ENCODE results near the gene PNCK. TPM values are rescaled to one million over a fixed set of nuclear protein-coding genes. Genes with fewer than 3 reads are reported as not detected.

PNCK gene
- total and polyA plus RNA-seq, 2 of the 13 experiments (the other 11 are each of a cell fraction or from before 2014, with no cell fraction given): 33.1 TPM; not detected in 1

DNA sequence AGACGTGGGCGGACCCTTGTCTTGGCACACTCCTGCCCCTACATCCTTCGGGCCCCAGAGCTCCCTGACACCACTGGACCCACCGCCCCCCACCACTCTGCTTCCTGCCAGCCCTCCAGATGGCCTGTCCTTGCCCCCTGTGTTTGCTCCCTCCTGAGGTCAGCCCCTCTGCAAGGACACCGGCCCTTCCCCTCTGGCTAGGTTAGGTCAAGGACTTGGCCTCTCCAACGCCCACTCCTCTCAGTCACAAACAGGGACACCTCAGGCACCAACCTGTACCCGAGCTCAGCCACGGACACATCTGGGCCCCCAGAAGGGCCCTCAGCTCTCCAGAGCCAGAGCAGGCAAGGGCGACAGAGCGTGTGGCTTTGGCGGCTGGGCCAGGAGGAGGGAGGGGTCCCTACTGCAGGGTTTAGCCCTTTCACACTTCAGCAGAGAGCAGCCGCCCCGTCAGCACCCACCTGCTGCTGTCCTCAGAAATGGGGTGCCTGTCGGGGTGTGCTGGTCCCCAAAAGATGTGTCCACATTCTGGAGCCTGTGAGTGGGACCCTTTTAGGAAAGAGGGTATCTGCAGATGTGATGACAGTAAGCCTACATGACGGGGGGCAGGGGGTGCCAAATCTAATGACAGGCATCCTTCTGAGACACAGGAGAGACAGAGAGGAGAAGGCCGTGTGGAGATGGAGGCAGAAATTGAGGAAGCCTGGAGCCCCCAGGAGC is 50.1 kb downstream of the PNCK start (continued):
- peak; percentile 77 for TF ChIP-seq NR2C2 (CRISPR knock-in tag; IDR thresholded peaks at IDR 0.05; ENCODE audit: borderline replicate concordance)
- TF ChIP-seq, protein P1, sequence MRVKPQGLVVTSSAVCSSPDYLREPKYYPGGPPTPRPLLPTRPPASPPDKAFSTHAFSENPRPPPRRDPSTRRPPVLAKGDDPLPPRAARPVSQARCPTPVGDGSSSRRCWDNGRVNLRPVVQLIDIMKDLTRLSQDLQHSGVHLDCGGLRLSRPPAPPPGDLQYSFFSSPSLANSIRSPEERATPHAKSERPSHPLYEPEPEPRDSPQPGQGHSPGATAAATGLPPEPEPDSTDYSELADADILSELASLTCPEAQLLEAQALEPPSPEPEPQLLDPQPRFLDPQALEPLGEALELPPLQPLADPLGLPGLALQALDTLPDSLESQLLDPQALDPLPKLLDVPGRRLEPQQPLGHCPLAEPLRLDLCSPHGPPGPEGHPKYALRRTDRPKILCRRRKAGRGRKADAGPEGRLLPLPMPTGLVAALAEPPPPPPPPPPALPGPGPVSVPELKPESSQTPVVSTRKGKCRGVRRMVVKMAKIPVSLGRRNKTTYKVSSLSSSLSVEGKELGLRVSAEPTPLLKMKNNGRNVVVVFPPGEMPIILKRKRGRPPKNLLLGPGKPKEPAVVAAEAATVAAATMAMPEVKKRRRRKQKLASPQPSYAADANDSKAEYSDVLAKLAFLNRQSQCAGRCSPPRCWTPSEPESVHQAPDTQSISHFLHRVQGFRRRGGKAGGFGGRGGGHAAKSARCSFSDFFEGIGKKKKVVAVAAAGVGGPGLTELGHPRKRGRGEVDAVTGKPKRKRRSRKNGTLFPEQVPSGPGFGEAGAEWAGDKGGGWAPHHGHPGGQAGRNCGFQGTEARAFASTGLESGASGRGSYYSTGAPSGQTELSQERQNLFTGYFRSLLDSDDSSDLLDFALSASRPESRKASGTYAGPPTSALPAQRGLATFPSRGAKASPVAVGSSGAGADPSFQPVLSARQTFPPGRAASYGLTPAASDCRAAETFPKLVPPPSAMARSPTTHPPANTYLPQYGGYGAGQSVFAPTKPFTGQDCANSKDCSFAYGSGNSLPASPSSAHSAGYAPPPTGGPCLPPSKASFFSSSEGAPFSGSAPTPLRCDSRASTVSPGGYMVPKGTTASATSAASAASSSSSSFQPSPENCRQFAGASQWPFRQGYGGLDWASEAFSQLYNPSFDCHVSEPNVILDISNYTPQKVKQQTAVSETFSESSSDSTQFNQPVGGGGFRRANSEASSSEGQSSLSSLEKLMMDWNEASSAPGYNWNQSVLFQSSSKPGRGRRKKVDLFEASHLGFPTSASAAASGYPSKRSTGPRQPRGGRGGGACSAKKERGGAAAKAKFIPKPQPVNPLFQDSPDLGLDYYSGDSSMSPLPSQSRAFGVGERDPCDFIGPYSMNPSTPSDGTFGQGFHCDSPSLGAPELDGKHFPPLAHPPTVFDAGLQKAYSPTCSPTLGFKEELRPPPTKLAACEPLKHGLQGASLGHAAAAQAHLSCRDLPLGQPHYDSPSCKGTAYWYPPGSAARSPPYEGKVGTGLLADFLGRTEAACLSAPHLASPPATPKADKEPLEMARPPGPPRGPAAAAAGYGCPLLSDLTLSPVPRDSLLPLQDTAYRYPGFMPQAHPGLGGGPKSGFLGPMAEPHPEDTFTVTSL (CRISPR knock-in tag; IDR thresholded peaks at IDR 0.05; ENCODE audit: borderline replicate concordance): peak; percentile 63; the same call in 1 of the 2 replicates
- TF ChIP-seq, protein P2, sequence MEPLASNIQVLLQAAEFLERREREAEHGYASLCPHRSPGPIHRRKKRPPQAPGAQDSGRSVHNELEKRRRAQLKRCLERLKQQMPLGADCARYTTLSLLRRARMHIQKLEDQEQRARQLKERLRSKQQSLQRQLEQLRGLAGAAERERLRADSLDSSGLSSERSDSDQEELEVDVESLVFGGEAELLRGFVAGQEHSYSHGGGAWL (CRISPR knock-in tag; IDR thresholded peaks at IDR 0.05): no peak
- TF ChIP-seq ZMYM3 (CRISPR knock-in tag; IDR thresholded peaks at IDR 0.05): no peak
- TF ChIP-seq WIZ (CRISPR knock-in tag; IDR thresholded peaks at IDR 0.05): no peak
- TF ChIP-seq SMAD1 (CRISPR knock-in tag; IDR thresholded peaks at IDR 0.05; ENCODE audit: borderline replicate concordance, low read depth): 0 out of 2 replicates have a peak, but pooled peaks have one; percentile 18
- TF ChIP-seq, protein P3, sequence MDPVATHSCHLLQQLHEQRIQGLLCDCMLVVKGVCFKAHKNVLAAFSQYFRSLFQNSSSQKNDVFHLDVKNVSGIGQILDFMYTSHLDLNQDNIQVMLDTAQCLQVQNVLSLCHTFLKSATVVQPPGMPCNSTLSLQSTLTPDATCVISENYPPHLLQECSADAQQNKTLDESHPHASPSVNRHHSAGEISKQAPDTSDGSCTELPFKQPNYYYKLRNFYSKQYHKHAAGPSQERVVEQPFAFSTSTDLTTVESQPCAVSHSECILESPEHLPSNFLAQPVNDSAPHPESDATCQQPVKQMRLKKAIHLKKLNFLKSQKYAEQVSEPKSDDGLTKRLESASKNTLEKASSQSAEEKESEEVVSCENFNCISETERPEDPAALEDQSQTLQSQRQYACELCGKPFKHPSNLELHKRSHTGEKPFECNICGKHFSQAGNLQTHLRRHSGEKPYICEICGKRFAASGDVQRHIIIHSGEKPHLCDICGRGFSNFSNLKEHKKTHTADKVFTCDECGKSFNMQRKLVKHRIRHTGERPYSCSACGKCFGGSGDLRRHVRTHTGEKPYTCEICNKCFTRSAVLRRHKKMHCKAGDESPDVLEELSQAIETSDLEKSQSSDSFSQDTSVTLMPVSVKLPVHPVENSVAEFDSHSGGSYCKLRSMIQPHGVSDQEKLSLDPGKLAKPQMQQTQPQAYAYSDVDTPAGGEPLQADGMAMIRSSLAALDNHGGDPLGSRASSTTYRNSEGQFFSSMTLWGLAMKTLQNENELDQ (CRISPR knock-in tag; IDR thresholded peaks at IDR 0.05; ENCODE audit: borderline replicate concordance): no peak
- TF ChIP-seq ZNF703 (CRISPR knock-in tag; IDR thresholded peaks at IDR 0.05; ENCODE audit: borderline replicate concordance): 0 out of 2 replicates have a peak, but pooled peaks have one; percentile 2
- TF ChIP-seq KDM4B (CRISPR knock-in tag; IDR thresholded peaks at IDR 0.05): no peak; the same call in 1 of the 2 replicates
- TF ChIP-seq, protein P4, sequence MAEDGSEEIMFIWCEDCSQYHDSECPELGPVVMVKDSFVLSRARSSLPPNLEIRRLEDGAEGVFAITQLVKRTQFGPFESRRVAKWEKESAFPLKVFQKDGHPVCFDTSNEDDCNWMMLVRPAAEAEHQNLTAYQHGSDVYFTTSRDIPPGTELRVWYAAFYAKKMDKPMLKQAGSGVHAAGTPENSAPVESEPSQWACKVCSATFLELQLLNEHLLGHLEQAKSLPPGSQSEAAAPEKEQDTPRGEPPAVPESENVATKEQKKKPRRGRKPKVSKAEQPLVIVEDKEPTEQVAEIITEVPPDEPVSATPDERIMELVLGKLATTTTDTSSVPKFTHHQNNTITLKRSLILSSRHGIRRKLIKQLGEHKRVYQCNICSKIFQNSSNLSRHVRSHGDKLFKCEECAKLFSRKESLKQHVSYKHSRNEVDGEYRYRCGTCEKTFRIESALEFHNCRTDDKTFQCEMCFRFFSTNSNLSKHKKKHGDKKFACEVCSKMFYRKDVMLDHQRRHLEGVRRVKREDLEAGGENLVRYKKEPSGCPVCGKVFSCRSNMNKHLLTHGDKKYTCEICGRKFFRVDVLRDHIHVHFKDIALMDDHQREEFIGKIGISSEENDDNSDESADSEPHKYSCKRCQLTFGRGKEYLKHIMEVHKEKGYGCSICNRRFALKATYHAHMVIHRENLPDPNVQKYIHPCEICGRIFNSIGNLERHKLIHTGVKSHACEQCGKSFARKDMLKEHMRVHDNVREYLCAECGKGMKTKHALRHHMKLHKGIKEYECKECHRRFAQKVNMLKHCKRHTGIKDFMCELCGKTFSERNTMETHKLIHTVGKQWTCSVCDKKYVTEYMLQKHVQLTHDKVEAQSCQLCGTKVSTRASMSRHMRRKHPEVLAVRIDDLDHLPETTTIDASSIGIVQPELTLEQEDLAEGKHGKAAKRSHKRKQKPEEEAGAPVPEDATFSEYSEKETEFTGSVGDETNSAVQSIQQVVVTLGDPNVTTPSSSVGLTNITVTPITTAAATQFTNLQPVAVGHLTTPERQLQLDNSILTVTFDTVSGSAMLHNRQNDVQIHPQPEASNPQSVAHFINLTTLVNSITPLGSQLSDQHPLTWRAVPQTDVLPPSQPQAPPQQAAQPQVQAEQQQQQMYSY (CRISPR knock-in tag; IDR thresholded peaks at IDR 0.05): no peak
- TF ChIP-seq, protein P5, sequence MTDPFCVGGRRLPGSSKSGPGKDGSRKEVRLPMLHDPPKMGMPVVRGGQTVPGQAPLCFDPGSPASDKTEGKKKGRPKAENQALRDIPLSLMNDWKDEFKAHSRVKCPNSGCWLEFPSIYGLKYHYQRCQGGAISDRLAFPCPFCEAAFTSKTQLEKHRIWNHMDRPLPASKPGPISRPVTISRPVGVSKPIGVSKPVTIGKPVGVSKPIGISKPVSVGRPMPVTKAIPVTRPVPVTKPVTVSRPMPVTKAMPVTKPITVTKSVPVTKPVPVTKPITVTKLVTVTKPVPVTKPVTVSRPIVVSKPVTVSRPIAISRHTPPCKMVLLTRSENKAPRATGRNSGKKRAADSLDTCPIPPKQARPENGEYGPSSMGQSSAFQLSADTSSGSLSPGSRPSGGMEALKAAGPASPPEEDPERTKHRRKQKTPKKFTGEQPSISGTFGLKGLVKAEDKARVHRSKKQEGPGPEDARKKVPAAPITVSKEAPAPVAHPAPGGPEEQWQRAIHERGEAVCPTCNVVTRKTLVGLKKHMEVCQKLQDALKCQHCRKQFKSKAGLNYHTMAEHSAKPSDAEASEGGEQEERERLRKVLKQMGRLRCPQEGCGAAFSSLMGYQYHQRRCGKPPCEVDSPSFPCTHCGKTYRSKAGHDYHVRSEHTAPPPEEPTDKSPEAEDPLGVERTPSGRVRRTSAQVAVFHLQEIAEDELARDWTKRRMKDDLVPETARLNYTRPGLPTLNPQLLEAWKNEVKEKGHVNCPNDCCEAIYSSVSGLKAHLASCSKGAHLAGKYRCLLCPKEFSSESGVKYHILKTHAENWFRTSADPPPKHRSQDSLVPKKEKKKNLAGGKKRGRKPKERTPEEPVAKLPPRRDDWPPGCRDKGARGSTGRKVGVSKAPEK (CRISPR knock-in tag; IDR thresholded peaks at IDR 0.05; ENCODE audit: borderline replicate concordance): 0 out of 2 replicates have a peak, but pooled peaks have one; percentile 26
- TF ChIP-seq ZMYM4 (CRISPR knock-in tag; IDR thresholded peaks at IDR 0.05): no peak

Data from HepG2 (cell line).